CD4-positive, alpha-beta T cell treated with Interleukin-2 at 100 ng/mL for 4 hours (primary cell): ENCODE measurements around the gene MCM3AP.
"Not testable (repeated sequence)": the region's sequence is repeated elsewhere in the genome, so short reads cannot be mapped to it uniquely, and the experiment has no call there.

Experiments
- DNase-seq: peaks from one replicate; pipeline ENCODE4 v3.0.0-alpha.2; 2020; ENCODE audit warnings: low spot score

The MCM3AP gene

DNA sequence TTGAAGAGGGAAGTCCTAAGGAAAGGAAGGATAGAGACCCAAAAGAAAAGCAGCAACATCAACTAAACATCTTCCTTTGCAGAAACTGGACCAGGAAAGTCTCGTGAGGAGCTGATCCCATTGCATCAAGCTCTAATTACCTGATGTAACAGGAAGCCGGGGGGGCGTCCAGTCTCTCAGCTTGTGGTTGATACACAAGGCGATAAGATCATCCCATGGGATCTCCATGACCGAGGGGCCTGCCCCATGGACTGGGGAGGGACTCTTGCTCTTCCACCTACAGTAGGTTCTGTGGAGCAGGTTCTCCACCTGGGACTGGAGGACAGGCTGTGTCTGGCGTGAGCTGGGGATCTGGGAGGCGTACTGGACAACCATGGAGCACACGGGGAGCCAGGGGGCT is 42.1 kb downstream of the MCM3AP start:
- no peak for DNase-seq

DNA sequence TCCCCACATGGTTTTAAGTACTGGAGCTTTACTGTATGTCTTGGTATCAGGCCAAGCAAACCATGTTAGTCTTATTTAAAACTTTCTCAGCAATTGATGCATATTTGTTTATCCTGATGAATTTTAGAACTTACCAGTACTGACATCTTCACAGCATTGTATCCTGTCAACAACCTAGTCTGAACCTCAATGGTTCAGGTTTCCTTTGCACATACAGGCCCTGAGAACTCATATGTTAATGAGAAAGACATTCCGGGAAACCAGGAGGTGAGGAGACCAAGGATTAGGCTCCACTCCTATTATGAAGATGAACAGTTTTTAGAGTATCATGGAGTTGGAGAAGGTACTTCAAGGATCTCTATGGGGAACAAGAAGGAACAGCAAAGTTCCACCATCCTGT is 43.8 kb downstream of the MCM3AP start:
- not testable (repeated sequence) for DNase-seq

DNA sequence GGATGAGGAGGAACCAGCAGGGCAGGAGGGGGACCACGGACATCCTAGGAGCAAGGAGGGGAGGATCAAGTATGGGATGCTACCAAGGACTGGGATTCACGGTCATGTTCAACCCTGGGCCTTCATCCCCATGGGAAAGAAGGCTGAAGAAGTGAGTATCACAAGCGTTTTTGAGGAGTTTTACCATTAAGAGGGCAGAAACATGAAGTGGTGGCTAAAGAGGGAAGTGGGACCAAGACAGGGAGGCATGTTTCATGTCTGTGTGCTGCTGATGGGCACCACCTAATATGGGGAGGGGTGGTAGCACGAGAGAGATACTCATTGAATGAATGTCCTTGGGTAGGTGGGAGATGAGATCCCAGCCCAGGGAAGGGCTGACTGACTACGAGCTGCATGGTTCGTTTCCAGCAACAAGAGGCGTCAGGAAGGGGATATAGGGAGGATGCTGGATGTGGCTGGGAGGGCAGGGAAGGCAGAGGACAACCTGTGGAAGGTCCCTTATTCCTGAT is 45.5 kb downstream of the MCM3AP start:
- DNase-seq: no peak

DNA sequence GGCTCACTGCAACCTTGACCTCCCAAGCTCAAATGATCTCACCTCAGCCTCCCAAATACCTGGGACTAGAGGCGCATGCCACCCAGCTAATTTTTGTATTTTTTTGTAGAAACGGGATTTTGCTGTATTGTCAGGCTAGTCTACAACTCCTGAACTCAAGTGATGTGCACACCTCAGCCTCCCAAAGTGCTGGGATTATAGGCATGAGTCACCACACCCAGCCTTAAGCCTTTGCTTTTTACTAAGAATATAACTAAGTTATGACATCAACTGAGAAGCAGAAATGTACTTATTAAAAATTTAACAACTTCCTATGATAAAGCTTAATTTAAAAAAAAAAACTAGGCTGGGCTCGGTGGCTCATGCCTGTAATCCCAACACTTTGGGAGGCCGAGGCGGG is 47.9 kb downstream of the MCM3AP start:
- no peak for DNase-seq

DNA sequence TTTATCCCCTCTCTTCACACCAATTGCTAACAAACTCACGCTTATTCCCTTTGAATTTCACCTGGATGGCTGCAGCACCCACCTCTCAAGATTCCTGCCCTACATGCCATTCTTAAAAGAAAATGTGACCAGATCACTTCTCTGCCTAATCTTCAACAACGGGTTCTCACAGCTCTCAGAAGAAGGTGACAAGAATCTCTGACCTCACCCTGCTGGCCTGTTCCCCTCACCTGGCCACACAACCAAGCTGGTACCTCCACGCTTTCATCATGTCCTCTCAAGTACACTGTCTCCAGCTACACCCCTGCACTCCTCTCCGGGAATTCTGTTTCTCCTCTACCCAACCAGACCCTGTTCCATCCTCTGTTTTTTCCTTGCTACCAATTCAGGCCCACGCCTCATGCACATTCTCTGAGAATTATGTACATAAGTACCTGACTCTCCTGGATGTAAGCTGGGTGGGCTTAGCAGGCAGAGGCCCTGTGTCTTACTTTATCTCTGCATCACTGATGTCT is 50.9 kb downstream of the MCM3AP start:
- no peak for DNase-seq

DNA sequence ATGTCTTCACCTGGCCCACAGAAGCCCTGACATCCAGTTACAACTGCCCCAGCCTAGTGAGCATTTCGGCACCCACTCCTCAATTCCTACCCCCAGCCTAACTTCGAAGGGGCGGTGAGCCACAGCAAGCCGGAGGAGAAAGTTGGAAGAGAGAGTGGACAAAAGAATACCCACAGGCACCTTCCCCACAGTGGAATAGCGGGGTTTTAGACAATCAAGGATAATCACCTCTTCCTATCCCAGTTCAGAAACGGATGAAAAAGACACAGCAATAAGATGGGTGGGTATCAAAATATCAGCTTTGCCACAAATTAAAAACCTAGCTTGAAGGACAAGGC is 55.5 kb downstream of the MCM3AP start:
- no peak for DNase-seq

DNA sequence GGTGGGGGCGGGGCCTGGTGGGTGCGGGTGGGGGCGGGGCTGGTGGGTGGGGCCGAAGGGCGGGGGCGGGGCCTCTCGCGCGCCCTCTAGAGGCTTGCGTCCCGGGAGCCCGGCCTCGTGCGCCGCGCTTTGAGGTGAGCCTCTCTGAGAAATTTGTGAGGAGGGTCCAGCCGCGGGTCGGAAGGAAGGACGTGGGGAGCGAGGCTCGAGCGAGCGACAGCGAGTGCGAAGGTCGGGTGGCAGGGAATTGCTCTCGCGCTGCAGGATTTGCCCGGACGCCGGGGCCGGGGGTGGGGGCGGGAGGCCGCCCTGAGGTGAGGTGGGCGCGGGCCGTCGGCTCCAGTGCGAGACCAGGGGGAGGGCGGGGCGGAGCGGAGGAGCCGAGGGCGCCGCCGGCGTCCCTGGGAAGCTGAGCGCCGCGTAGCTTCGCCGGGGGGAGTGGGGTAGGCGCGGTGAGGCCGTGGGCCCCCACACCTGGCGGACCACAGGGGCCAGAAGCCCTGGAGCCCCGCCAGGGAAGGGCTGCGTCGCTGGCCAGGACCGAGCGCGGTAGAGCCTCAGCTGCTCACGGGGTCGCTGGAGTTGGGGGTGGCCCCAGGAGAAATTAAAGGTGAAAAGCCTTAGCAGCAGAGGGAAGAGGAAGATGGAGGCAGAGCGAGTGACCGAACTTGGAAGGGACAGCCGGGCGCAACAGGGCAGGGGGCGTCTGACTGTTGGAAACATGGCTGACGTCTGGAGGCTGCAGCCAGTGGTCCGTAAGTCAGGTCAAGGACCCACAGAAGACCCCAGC is 56.1 kb downstream of the MCM3AP start:
- no peak for DNase-seq

DNA sequence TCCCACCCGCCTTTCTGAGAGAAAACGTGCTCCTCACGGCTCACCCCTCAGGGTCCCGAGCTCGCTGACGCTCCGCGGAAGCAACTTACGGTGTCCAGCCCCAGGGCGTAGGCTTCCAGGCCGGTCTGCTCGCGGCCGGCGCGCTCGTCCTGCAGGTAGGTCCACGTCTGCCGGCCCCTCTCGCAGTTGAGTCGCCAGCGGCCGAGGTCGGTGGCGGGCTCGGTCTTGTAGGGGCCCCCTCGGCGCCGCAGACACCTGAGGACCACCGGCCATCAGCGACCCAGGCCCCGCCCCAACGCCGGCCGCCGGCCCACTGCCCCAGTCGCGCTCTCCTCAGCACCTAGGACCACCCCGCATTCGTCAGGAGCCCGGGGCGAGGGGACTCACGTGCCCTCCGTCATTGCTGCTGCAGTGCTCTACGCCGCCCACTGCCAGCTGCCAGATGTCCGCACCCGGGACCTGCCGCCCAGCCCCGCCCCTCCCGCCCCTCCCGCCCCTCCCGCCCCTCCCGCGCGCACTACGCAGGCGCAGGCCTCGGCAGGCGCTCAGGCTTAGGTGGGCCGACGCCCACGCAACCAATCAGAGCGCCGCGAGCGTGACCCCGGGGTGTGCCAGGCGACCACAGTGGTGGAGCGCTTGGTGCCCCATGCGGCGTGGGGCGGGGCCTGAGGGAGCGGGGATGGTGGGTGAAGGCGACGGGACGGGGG is 56.9 kb downstream of the MCM3AP start, which contains the start of gene LSS:
Gene LSS, minus strand, starts transcription at position 430 of the 707 bp plus-strand sequence. Its CDS starts 29 bp downstream, at position 401.
- peak; percentile 99 for DNase-seq

DNA sequence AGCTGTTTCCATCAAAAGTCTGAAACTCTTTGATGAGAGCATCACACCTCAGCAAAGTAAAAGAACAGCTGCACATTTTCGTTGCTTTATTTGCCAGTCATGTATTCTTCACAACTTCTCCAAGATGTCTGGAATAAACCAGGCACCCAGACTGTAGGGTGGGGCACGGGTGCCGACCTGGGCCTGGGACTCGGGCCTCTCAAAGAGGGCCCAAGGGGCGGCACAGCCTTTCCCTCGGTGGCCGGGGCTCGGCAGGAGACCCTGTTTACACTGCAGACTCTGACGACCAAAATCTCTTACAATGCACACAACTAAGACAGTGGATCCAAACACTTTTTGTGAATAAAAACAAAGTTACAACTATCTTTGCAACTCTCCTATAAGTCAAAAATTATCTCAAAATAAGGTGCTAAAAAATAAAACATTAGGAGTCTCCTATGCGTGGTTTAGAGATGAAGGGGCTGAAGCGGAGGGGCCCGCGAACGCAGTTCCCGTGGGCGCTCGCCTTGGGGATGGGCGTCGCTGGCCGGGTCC is 57.5 kb downstream of the MCM3AP start:
- no peak for DNase-seq

DNA sequence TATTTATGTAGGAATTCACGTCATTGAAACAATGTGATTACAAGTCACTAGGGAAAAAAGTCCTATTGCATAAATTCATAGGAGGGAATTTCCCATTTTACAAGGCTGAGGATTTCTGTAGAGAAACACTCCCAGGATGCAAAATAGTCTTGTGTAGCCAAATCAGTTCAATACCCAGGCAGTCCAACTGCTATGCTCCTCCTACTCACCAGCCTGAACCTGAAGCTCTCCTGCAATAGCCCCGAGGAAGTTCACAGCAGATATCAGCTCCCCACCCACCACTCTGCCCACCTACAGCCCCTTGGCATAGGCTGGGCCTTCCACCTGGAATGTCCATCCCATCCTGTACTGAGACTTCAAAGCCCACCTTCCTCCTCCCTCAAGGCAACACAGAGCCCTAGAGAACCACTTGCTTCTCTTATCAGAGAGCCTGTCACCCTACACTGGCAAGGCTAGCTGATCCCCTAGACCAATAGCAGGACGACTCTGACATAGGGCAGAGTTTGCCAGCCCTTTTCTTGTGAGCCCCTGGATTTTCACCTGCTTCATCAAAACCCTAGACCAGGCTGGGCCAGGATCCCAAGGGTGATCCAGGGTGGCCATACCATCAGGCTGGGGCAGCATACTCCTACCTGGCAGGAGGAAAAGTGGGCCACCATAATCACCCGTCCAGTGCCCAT is 58.4 kb downstream of the MCM3AP start:
- no peak for DNase-seq

DNA sequence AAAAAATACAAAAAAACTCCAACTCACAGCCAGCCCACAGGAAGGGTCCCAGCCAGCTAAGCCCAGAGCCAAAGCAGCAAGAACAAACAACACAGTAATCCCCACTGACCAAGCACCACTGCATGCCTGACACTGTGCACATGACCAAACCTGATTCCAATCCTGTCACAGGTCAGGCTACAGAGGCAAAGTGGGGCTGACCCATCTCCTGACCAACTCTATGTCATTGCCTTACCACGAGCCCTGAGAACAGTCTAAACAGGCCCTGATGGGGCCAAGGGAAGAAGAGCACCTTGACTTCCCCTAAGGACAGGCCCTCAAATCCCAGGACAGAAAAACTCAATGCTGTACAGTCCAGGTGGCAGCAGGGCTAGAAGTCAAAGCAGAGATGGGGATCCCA is 59.3 kb downstream of the MCM3AP start:
- DNase-seq: no peak

DNA sequence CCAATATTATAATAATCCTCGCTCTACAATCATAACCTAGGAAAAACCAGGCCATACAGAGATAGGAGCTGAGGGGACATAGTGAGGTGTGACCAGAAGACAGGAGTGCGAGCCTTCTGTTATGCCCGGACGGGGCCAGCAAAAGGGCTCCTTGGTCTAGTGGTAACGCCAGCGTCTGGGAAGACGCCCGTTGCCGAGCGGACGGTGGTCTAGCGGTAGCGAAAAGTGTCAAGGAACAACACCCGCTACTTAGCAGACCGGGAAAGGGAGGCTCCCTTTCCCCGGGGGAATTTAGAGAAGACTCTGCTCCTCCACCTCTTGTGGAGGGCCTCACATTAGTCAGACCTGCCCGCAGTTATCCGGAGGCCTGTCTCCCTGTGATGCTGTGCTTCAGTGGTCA is 61.8 kb downstream of the MCM3AP start:
- DNase-seq: not testable (repeated sequence)

DNA sequence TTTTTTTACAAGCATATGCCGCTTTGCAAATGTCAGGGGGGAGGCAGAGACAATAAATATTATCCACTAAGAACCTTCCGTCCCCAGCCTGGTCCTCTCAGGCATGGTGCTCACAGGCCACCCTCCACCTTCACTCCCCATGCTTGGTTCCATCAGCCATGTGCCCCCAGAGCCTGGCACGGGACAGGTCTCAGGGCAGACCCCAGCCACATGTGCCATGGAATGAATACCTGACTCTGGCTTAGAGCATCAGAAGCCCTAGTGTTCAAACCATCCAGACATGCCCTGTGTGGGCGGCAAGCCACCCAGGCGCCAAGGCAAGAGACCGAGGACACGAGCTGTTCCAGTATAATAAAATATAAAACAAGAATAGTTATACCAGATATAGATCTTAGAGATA is 62.2 kb downstream of the MCM3AP start:
- DNase-seq: no peak

DNA sequence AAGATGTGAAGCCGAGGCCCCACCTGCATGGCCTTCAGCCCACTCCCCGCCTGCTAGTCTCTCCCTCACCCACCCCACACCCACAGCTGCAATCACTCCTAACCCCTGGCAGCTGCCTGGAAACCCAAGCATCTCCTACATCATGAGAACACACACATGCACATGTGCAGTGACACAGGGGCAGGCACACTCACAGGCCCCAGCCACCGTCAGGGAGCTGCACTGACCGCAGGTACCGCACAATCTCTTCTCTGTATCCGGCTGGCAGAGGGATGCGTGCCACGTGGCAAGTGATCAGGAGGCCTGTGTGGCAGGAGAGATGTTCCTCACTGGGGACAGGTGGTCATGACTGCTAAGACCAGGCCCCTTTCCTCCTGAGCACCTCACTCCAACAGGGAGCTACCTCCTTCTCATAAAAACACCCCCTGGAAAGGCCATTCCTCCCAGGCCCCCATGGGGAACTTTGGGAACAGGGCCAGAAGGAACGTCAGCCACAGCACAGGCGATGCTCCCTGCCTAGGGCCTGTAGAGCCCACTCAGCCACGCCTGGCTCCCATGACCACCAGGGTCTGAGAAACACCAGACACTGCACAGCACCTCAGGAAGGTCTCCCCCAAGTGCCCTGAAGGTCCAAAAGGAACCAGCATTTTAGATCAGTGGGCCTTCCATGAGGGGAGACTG is 62.8 kb downstream of the MCM3AP start:
- DNase-seq: no peak

DNA sequence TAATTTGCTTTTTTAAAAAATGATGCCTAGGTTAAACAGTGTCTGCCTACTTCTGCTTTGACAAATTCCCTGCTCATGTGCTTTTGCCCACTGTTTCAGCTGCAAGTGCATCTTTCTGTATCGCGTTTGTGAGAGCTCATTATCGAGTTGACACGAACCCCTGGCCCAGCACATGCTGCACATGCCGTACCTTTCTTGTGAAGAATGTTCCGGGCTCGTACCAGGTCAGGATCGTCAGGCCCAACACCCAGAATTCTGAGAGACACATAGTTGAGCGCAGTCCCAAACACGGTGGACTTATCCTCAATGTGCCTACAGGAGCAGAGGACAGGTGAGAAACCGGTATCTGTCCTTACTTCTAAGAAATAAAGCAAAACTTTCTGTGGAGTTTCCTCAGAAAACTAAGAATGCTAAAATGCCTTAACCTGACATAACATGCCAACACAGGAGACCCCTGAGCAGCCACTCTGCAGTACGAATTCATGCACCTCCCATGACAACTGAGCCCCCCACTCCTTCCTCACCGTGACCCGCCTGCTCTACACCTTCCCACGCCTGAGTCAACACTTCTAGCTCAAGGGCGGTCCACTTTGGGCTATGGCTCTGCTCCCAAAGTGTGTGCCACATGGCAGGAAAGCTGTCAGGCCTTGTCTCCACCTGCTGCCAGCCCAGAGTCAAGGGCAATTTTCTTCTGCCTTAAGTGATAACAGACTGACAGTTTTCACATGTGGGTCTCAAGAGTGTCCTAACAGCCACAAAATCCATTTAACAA is 63.6 kb downstream of the MCM3AP start:
- DNase-seq: no peak

DNA sequence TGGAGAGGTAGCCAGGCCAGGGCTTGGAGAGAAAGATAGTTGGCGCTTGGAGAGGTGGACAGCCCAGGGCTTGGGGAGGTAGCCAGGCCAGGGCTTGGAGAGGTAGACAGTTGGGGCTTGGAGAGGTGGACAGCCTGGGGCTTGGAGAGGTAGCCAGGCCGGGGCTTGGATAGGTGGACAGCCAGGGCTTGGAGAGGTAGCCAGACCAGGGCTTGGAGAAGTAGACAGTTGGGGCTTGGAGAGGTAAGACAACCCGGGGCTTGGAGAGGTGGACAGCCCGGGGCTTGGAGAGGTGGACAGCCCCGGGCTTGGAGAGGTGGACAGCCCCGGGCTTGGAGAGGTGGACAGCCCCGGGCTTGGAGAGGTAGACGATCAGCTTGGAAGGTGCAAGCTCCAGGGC is 64.6 kb downstream of the MCM3AP start:
- no peak for DNase-seq

DNA sequence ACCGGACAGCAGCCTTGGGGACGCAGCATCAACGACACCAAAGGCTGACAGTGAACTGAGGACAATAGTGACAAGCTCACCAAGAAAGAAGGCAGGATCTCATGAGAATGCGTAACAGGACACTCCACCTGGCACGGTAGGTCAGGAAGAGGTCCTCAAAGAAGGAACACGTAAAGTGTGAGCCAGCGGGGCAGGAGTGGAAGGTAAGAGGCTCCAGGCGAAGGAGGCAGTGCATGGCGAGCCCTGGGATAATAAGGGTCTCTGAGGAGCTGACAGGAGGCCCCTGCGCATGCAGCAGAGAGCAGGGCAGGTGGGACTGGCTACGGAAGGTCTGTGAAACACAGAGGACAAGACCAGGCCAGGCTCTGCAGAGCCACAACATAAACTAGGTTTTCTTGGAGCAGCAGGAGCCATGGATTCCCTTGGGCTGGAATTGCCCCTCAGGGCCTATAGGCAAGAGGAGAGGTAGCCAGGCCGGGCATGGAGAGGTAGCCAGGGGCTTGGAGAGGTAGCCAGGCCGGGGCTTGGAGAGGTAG is 65.1 kb downstream of the MCM3AP start:
- no peak for DNase-seq

DNA sequence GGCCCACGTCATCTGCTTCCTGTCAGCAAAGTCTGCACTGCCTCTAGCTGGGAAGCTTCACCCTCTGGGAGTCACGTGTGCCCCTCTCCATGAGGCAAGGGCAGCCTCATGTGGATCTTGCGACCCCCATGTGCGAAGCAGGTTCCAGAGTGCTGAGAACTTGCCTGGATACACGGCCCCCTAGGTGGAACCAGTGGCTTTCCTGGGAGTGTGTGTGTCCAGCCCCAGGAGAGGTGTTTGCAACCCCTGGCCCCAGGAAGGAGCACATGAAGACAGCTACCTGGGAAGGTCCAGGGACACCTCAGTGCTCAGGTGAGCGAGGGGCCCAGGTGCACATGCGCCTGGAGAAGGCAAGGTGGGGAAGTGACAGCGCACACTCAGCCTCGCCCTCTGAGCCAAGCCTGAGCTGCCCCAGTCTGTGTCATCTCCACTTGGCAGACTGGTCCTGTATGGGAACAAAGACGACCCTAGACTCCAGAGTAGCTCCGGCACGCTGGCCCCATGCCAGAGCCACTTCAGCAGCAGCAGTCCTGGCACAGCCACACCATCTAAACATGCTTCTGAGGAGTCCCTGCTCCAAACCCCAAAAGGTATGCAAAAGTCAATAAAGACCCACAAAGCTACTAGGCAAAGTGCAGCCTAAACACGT is 65.7 kb downstream of the MCM3AP start:
- no peak for DNase-seq

DNA sequence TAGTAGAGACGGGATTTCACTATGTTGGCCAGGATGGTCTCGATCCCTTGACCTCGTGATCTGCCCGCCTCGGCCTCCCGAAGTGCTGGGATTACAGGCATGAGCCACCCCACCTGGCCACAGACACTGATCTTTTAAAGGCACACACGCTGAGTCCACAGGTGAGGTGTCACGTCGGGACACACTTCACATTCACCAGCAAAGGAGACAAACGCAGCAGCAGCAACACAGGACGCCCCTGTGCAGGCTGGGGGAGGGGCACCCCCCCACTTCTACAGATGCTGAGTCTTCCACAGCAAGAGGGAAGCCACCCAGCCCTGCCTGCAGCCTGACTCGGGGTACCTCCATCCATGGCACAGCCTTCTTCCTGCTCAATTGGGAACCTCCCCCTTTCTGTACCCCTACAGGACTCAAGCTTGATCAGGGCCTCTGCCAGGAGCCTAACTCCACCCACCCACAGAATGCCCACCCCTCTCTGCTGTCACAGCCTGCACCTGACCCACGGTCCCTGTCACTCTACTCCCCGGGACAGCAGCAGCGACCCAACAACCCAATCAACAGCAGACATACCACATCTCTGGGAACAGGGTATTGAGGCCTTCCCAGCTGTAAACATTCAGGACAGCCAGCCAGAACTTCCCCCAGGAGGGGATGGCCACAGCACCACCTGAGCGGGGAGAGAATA is 66.4 kb downstream of the MCM3AP start:
- no peak for DNase-seq
